HepG2 (cell line): ENCODE measurements around the gene ZFPM1. TPM values are rescaled to one million over a fixed set of nuclear protein-coding genes. Genes with fewer than 3 reads are reported as not detected.
A peak's percentile ranks its signal among the peaks of the same experiment; 100 is the strongest.

ENCODE experiments used
- BATF2 ChIP-seq: sonication (generic); formaldehyde crosslinking; IDR thresholded peaks from 2 replicates; pipeline ENCODE4 v1.8.0; 2022; ENCODE audit warnings: mild to moderate bottlenecking, missing genetic modification reagents, moderate library complexity
- CCDC6 ChIP-seq: sonication (generic); formaldehyde crosslinking; IDR thresholded peaks from 2 replicates; pipeline ENCODE4 v1.8.1; 2022; ENCODE audit warnings: mild to moderate bottlenecking, missing genetic modification reagents, moderate library complexity
- FOXA1 ChIP-seq, 2 experiments: fragments of 450-650 bp in 1 of 2; sonication (generic) in 1 of 2; formaldehyde crosslinking in 1 of 2; IDR thresholded peaks; 2 replicates each; pipeline versions ENCODE4 v1.4.0 to v1.6.1; 2016 to 2020; ENCODE audit warnings: missing genetic modification reagents in 1 of 2
- FOXP1 ChIP-seq, 2 experiments: fragments of 450-650 bp in 1 of 2; IDR thresholded peaks; 2 replicates each; pipeline ENCODE4 v1.6.1; 2017 to 2018; ENCODE audit warnings: antibody characterized with exemption in 1 of 2
- GFI1 ChIP-seq: sonication (generic); formaldehyde crosslinking; IDR thresholded peaks from 2 replicates; pipeline ENCODE4 v1.5.0; 2020; ENCODE audit warnings: missing genetic modification reagents, mild to moderate bottlenecking, borderline replicate concordance
- GLMP ChIP-seq: sonication (generic); formaldehyde crosslinking; IDR thresholded peaks from 2 replicates; pipeline ENCODE4 v1.9.0; 2021; ENCODE audit warnings: missing genetic modification reagents, mild to moderate bottlenecking, borderline replicate concordance
- KDM3A ChIP-seq: IDR thresholded peaks from 2 replicates; pipeline ENCODE4 v1.6.1; 2018; ENCODE audit warnings: low read depth, missing compliant biosample characterization
- MATR3 ChIP-seq: sonication (generic); formaldehyde crosslinking; IDR thresholded peaks from 2 replicates; pipeline ENCODE4 v1.4.0; 2020; ENCODE audit warnings: missing genetic modification reagents
- MED8 ChIP-seq: sonication (generic); formaldehyde crosslinking; IDR thresholded peaks from 2 replicates; pipeline ENCODE4 v1.8.1; 2023; ENCODE audit warnings: mild to moderate bottlenecking, missing genetic modification reagents; ENCODE audit not compliant: insufficient replicate concordance
- MXI1 ChIP-seq: IDR thresholded peaks from 3 replicates; pipeline ENCODE4 v1.6.1; 2012; ENCODE audit warnings: low read depth, low read length, inconsistent platforms, borderline replicate concordance
- SOX13 ChIP-seq, 3 experiments: fragments of 450-650 bp in 1 of 3; sonication (generic) in 1 of 3; formaldehyde crosslinking in 1 of 3; IDR thresholded peaks in 2 of 3; conservative IDR thresholded peaks in 1 of 3; 2 replicates each; pipeline versions ENCODE4 v1.5.0 to v1.6.1; 2016 to 2020; ENCODE audit warnings: antibody characterized with exemption in 1 of 3, mild to moderate bottlenecking in 1 of 3, missing compliant biosample characterization in 1 of 3, missing genetic modification reagents in 1 of 3, moderate library complexity in 1 of 3
- SP2 ChIP-seq: sonication (generic); formaldehyde crosslinking; IDR thresholded peaks from 2 replicates; pipeline ENCODE4 v1.5.1; 2020; ENCODE audit warnings: mild to moderate bottlenecking, missing genetic modification reagents
- TCF7 ChIP-seq: sonication (generic); IDR thresholded peaks from 2 replicates; pipeline ENCODE4 v1.6.1; 2016; ENCODE audit warnings: antibody characterized with exemption, low read depth
- TGIF2 ChIP-seq: IDR thresholded peaks from 2 replicates; pipeline ENCODE4 v1.6.1; 2016; ENCODE audit warnings: control low read depth, missing compliant biosample characterization
- ZNF17 ChIP-seq: sonication (generic); formaldehyde crosslinking; IDR thresholded peaks from 2 replicates; pipeline ENCODE4 v1.5.0; 2020; ENCODE audit warnings: mild to moderate bottlenecking, missing genetic modification reagents
- ZNF18 ChIP-seq: sonication (generic); formaldehyde crosslinking; IDR thresholded peaks from 2 replicates; pipeline ENCODE4 v1.8.0; 2022; ENCODE audit warnings: mild to moderate bottlenecking, missing genetic modification reagents; ENCODE audit not compliant: insufficient replicate concordance
- ZNF331 ChIP-seq: sonication (generic); formaldehyde crosslinking; IDR thresholded peaks from 2 replicates; pipeline ENCODE4 v1.4.0; 2020; ENCODE audit warnings: missing genetic modification reagents
- ZNF430 ChIP-seq: sonication (generic); formaldehyde crosslinking; IDR thresholded peaks from 2 replicates; pipeline ENCODE4 v1.9.0; 2021; ENCODE audit warnings: mild to moderate bottlenecking, missing genetic modification reagents
- ZNF569 ChIP-seq: sonication (generic); formaldehyde crosslinking; IDR thresholded peaks from 2 replicates; pipeline ENCODE4 v1.5.0; 2020; ENCODE audit warnings: mild to moderate bottlenecking, missing genetic modification reagents, moderate library complexity, borderline replicate concordance
- ZNF619 ChIP-seq: sonication (generic); formaldehyde crosslinking; IDR thresholded peaks from 2 replicates; pipeline ENCODE4 v1.4.0; 2020; ENCODE audit warnings: mild to moderate bottlenecking, missing genetic modification reagents
- ZNF75D ChIP-seq: sonication (generic); formaldehyde crosslinking; IDR thresholded peaks from 2 replicates; pipeline ENCODE4 v1.8.1; 2023; ENCODE audit warnings: missing genetic modification reagents, mild to moderate bottlenecking, borderline replicate concordance
- polyA plus RNA-seq, 8 experiments: library from polyadenylated mRNA; depleted of rRNA in 3 of 8; stranded (reverse) in 7 of 8; unstranded in 1 of 8; fragments of >200 nt; fragmentation: Illumina TruSeq in 4 of 8; extraction: Trizol in 4 of 8; gene quantifications; 2 replicates each; pipeline versions ENCODE4 v1.2.1 to v1.2.3, GENCODE V29; 2011 to 2016; ENCODE audit warnings: low read depth in 4 of 8, missing spikeins in 1 of 8, mixed read lengths in 1 of 8; ENCODE audit not compliant: insufficient read depth in 1 of 8
- total RNA-seq, 5 experiments: library from RNA; depleted of rRNA; stranded (reverse); fragments of >200 nt; fragmentation: Illumina TruSeq; extraction: Trizol; gene quantifications; 2 replicates each; pipeline ENCODE4 v1.2.3, GENCODE V29; 2016; ENCODE audit warnings: low read depth in 1 of 5
- TF ChIP-seq, protein P1 (sequence below): sonication (generic); formaldehyde crosslinking; IDR thresholded peaks from 2 replicates; pipeline ENCODE4 v1.5.0; 2020; ENCODE audit warnings: missing genetic modification reagents
- TF ChIP-seq, protein P2 (sequence below): sonication (generic); formaldehyde crosslinking; IDR thresholded peaks from 2 replicates; pipeline ENCODE4 v1.4.0; 2020; ENCODE audit warnings: mild to moderate bottlenecking, missing genetic modification reagents

The ZFPM1 gene
- total and polyA plus RNA-seq, 2 of the 13 experiments (the other 11 are each of a cell fraction or from before 2014, with no cell fraction given) = 1.3 to 3.8 TPM

DNA sequence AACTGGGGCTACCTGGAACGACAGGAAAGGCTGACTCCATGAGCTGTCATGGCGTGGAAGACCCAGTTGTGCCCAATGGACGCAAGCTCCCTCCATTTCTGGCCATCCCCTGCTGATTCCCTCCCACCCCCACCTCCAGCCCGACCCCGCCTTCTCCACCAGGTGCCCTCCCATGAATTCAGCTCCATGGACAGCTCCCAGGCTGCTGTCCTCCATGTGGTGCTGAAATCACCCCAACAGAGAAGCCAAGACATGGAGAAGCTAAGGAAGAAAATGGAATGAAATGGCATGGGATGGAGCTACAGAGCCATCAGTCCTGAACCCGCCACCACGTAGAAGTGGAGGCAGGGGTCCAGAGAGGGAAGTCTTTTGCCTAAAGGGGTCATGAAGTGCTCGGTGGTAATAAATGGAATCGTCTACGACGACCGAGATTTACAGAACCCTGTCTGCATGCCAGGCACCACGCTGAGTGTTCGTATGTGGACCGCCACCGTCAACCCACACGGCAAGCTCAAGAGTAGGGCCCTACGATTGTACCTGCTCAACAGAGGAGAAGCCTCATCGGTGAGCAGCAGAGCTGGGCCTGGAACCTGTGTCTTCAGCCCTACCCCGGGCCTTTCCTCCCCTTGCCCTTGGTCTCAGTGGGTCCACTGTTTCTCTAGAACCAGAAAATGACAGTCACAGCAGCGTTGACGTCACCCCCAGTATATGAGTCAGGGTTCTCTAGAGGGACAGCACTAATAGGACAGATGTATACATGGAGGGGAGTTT, 107.8 kb downstream of the ZFPM1 start (continued):
- peak; percentile 95 for TF ChIP-seq ZNF18 (CRISPR knock-in tag)
- peak; percentile 99; the same call in 1 of the 2 replicates for TF ChIP-seq KDM3A
- TF ChIP-seq MATR3 (CRISPR knock-in tag) = no peak
- TF ChIP-seq BATF2 = peak; percentile 99
- peak; percentile 66 for TF ChIP-seq MED8
- no peak for TF ChIP-seq GFI1 (CRISPR knock-in tag)
- TF ChIP-seq GLMP (CRISPR knock-in tag) = peak; percentile 98
- TF ChIP-seq MXI1 = peak; percentile 61; the same call in 1 of the 3 replicates
- no peak for TF ChIP-seq FOXP1 (IDR thresholded peaks at IDR 0.05)
- TF ChIP-seq FOXP1 (CRISPR knock-in tag; IDR thresholded peaks at IDR 0.05) = peak; percentile 88
- TF ChIP-seq CCDC6 (CRISPR knock-in tag) = peak; percentile 92; the same call in 1 of the 2 replicates
- TF ChIP-seq, protein P1, sequence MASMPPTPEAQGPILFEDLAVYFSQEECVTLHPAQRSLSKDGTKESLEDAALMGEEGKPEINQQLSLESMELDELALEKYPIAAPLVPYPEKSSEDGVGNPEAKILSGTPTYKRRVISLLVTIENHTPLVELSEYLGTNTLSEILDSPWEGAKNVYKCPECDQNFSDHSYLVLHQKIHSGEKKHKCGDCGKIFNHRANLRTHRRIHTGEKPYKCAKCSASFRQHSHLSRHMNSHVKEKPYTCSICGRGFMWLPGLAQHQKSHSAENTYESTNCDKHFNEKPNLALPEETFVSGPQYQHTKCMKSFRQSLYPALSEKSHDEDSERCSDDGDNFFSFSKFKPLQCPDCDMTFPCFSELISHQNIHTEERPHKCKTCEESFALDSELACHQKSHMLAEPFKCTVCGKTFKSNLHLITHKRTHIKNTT (CRISPR knock-in tag) = no peak
- TF ChIP-seq FOXA1 (IDR thresholded peaks at IDR 0.05) = no peak
- TF ChIP-seq FOXA1 (CRISPR knock-in tag; IDR thresholded peaks at IDR 0.05) = peak; percentile 39; the same call in 1 of the 2 replicates
- TF ChIP-seq SP2 (CRISPR knock-in tag) = peak; percentile 63
- TF ChIP-seq TGIF2 (CRISPR knock-in tag) = peak; percentile 100
- TF ChIP-seq SOX13 (IDR thresholded peaks at IDR 0.05) = no peak
- peak in 1 of 2 experiments; percentile 90; a peak in 2 of 4 replicates for TF ChIP-seq SOX13 (CRISPR knock-in tag; conservative IDR thresholded peaks at IDR 0.05 in 1 of 2, IDR thresholded peaks at IDR 0.05 in 1 of 2)
- peak; percentile 96 for TF ChIP-seq ZNF17 (CRISPR knock-in tag)
- no peak for TF ChIP-seq TCF7
- TF ChIP-seq ZNF619 (CRISPR knock-in tag) = no peak
- TF ChIP-seq, protein P2, sequence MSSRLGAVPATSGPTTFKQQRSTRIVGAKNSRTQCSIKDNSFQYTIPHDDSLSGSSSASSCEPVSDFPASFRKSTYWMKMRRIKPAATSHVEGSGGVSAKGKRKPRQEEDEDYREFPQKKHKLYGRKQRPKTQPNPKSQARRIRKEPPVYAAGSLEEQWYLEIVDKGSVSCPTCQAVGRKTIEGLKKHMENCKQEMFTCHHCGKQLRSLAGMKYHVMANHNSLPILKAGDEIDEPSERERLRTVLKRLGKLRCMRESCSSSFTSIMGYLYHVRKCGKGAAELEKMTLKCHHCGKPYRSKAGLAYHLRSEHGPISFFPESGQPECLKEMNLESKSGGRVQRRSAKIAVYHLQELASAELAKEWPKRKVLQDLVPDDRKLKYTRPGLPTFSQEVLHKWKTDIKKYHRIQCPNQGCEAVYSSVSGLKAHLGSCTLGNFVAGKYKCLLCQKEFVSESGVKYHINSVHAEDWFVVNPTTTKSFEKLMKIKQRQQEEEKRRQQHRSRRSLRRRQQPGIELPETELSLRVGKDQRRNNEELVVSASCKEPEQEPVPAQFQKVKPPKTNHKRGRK (CRISPR knock-in tag) = no peak
- TF ChIP-seq ZNF75D (CRISPR knock-in tag) = peak; percentile 99
- peak; percentile 99 for TF ChIP-seq ZNF331 (CRISPR knock-in tag)
- peak; percentile 100 for TF ChIP-seq ZNF430 (CRISPR knock-in tag)
- TF ChIP-seq ZNF569 (CRISPR knock-in tag) = no peak
